Measurements from ENCODE around the gene IL17C. TPM values are rescaled to one million over a fixed set of nuclear protein-coding genes. Genes with fewer than 3 reads are reported as not detected.

IL17C gene
- total and polyA plus RNA-seq, 2 of the 8 experiments (the other 6 are each of a cell fraction or from before 2014, with no cell fraction given) = 1.1 to 1.9 TPM

GRCh38 chr16:88654363-88655052 lies 16.1 kb downstream of the IL17C start (continued):
- TF ChIP-seq, protein P1, sequence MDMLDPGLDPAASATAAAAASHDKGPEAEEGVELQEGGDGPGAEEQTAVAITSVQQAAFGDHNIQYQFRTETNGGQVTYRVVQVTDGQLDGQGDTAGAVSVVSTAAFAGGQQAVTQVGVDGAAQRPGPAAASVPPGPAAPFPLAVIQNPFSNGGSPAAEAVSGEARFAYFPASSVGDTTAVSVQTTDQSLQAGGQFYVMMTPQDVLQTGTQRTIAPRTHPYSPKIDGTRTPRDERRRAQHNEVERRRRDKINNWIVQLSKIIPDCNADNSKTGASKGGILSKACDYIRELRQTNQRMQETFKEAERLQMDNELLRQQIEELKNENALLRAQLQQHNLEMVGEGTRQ (IDR thresholded peaks at IDR 0.05; ENCODE audit: low read length) = no peak
- TF ChIP-seq JUND (IDR thresholded peaks at IDR 0.05; ENCODE audit: low read length) (no peak), CBX8 (IDR thresholded peaks at IDR 0.05; ENCODE audit: borderline replicate concordance, low read depth, low read length) (no peak), MAFK (IDR thresholded peaks at IDR 0.05; ENCODE audit: low read depth, low read length) (no peak)

Data from H1 (cell line).